ENCODE data around the gene QPCTL.

- TF ChIP-seq POLR2A (IDR thresholded peaks at IDR 0.05) (no peak), CTCF (IDR thresholded peaks at IDR 0.05) (no peak)
These were observed 46.7 kb upstream of the QPCTL start for GRCh38 chr19:45645631-45646344.

All from thyroid gland (tissue), 4 donors.